Smooth muscle cell (in vitro differentiated cells): ENCODE data around the gene MPZL1. TPM values are rescaled to one million over a fixed set of nuclear protein-coding genes. Genes with fewer than 3 reads are reported as not detected.

Experiments used
- DNase-seq: peaks from one replicate; lab custom pipeline; 2025; ENCODE audit not compliant: unreplicated experiment; lab: John Stamatoyannopoulos, UW
- H2AFZ ChIP-seq: fragments of 200-600 bp; sonication (generic); 2 replicates; pipeline ENCODE4 v1.6.0; 2016; ENCODE audit warnings: antibody characterized with exemption, low read depth, mild to moderate bottlenecking
- H3F3A ChIP-seq: fragments of 200-600 bp; sonication (generic); 2 replicates; pipeline ENCODE4 v1.6.0; 2017; ENCODE audit warnings: antibody characterized with exemption, low read depth
- H3K27ac ChIP-seq: fragments of 200-600 bp; sonication (generic); 2 replicates; pipeline ENCODE4 v1.5.1; 2016; ENCODE audit warnings: low read depth, mild to moderate bottlenecking
- H3K27me3 ChIP-seq: fragments of 200-600 bp; sonication (generic); 2 replicates; pipeline ENCODE4 v1.6.1; 2016; ENCODE audit warnings: low read depth, mild to moderate bottlenecking
- H3K36me3 ChIP-seq: fragments of 200-600 bp; sonication (generic); 2 replicates; pipeline ENCODE4 v1.5.1; 2016; ENCODE audit warnings: low read depth
- H3K4me1 ChIP-seq: fragments of 200-600 bp; sonication (generic); 2 replicates; pipeline ENCODE4 v1.5.1; 2016; ENCODE audit warnings: low read depth
- H3K4me2 ChIP-seq: fragments of 200-600 bp; sonication (generic); 2 replicates; pipeline ENCODE4 v1.6.0; 2016; ENCODE audit warnings: mild to moderate bottlenecking
- H3K4me3 ChIP-seq: fragments of 200-600 bp; sonication (generic); 2 replicates; pipeline ENCODE4 v1.5.1; 2016; ENCODE audit warnings: mild to moderate bottlenecking
- H3K79me2 ChIP-seq: fragments of 200-600 bp; sonication (generic); 2 replicates; pipeline ENCODE4 v1.6.0; 2016; ENCODE audit warnings: low read depth, mild to moderate bottlenecking
- H3K9ac ChIP-seq: fragments of 200-600 bp; sonication (generic); 2 replicates; pipeline ENCODE4 v1.6.0; 2016; ENCODE audit warnings: low read depth
- H3K9me3 ChIP-seq: fragments of 200-600 bp; sonication (generic); replicated peaks from 2 replicates; pipeline ENCODE4 v1.5.1; 2016; ENCODE audit warnings: low read depth
- H4K20me1 ChIP-seq: fragments of 200-600 bp; sonication (generic); 2 replicates; pipeline ENCODE4 v1.6.0; 2016; ENCODE audit warnings: low read depth
- WGBS: methylation state at CpG from one replicate; pipeline ENCODE4 v1.1.7; 2016; ENCODE audit warnings: low lambda C conversion rate; 5-methylcytosine and 5-hydroxymethylcytosine counted together
- polyA plus RNA-seq: library from polyadenylated mRNA; unstranded; fragments of >200 nt; fragmentation: Nextera tagmentation; extraction: Ambion mirVana; gene quantifications from 2 replicates; pipeline ENCODE4 v1.2.1, GENCODE V29; 2016
- total RNA-seq: library from RNA; depleted of rRNA; stranded (reverse); fragments of >200 nt; gene quantifications from 2 replicates; pipeline ENCODE4 v1.2.3, GENCODE V29; 2014
- TF ChIP-seq, protein P1 (sequence below): fragments of 200-600 bp; sonication (generic); IDR thresholded peaks from 2 replicates; pipeline ENCODE4 v1.5.1; 2017; ENCODE audit warnings: borderline replicate concordance, mild to moderate bottlenecking, antibody characterized with exemption; ENCODE audit not compliant: insufficient read depth, poor library complexity, severe bottlenecking

Gene MPZL1
- total and polyA plus RNA-seq, 2 experiments from 2014 or later = 250 to 276 TPM

GRCh38 chr1:167706931-167707877 lies 14.6 kb upstream of the MPZL1 start:
- Histone ChIP-seq H3K79me2 (no peaks in the 10 kb centered on the region), H3K4me1 (peaks cover 17% of the 10 kb centered on the region), H3K27me3 (no peaks in the 10 kb centered on the region), H2AFZ (no peak overlapping the region), H3F3A (no peaks in the 10 kb centered on the region), H3K9me3 (no peaks in the 10 kb centered on the region), H3K36me3 (no peaks in the 10 kb centered on the region), H3K9ac (no peak overlapping the region), H3K4me2 (no peak overlapping the region), H4K20me1 (no peaks in the 10 kb centered on the region), H3K27ac (no peak overlapping the region), H3K4me3 (no peak overlapping the region)
- WGBS = 88% methylated on average over 10 of the region's 10 CpGs
- TF ChIP-seq, protein P1, sequence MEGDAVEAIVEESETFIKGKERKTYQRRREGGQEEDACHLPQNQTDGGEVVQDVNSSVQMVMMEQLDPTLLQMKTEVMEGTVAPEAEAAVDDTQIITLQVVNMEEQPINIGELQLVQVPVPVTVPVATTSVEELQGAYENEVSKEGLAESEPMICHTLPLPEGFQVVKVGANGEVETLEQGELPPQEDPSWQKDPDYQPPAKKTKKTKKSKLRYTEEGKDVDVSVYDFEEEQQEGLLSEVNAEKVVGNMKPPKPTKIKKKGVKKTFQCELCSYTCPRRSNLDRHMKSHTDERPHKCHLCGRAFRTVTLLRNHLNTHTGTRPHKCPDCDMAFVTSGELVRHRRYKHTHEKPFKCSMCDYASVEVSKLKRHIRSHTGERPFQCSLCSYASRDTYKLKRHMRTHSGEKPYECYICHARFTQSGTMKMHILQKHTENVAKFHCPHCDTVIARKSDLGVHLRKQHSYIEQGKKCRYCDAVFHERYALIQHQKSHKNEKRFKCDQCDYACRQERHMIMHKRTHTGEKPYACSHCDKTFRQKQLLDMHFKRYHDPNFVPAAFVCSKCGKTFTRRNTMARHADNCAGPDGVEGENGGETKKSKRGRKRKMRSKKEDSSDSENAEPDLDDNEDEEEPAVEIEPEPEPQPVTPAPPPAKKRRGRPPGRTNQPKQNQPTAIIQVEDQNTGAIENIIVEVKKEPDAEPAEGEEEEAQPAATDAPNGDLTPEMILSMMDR = no peak
- no peak for DNase-seq

GRCh38 chr1:167707942-167708341 lies 13.8 kb upstream of the MPZL1 start:
- Histone ChIP-seq H3K4me2 (no peak overlapping the region), H3K9me3 (no peaks in the 10 kb centered on the region), H3K79me2 (no peaks in the 10 kb centered on the region), H2AFZ (no peak overlapping the region), H3K4me1 (peaks cover 17% of the 10 kb centered on the region), H3K9ac (no peak overlapping the region), H3K36me3 (no peaks in the 10 kb centered on the region), H3K4me3 (no peak overlapping the region), H3K27ac (no peak overlapping the region), H3F3A (no peaks in the 10 kb centered on the region), H4K20me1 (no peaks in the 10 kb centered on the region), H3K27me3 (no peaks in the 10 kb centered on the region)
- TF ChIP-seq, protein P1 = no peak
- WGBS = 71% methylated on average over 4 of the region's 4 CpGs
- DNase-seq = no peak

- 52% methylated on average over 3 of the region's 3 CpGs for WGBS
These were observed 12.8 kb upstream of the MPZL1 start for GRCh38 chr1:167708940-167709389.

More at GRCh38 chr1:167708940-167709389, 12.8 kb upstream of the MPZL1 start:
- H3K27ac ChIP-seq = no peak overlapping the region
- no peak overlapping the region for H3K9ac ChIP-seq
- peaks cover 6% of the 10 kb centered on the region for H3F3A ChIP-seq
- no peaks in the 10 kb centered on the region for H3K36me3 ChIP-seq
- no peak for DNase-seq
- H2AFZ ChIP-seq = no peak overlapping the region
- H3K27me3 ChIP-seq = no peaks in the 10 kb centered on the region
- no peaks in the 10 kb centered on the region for H3K79me2 ChIP-seq
- H3K4me1 ChIP-seq = peaks cover 17% of the 10 kb centered on the region
- no peak overlapping the region for H3K4me2 ChIP-seq
- no peaks in the 10 kb centered on the region for H3K9me3 ChIP-seq
- H4K20me1 ChIP-seq = no peaks in the 10 kb centered on the region
- no peak overlapping the region for H3K4me3 ChIP-seq
- TF ChIP-seq, protein P1 = no peak
